HG02884 (cell line): Measurements from ENCODE around the gene MN1.

Source experiments
- ATAC-seq: cut with Tn5 transposase; IDR thresholded peaks from one replicate; pipeline ENCODE4 v1.9.1; 2021; ENCODE audit warnings: mild to moderate bottlenecking, moderate library complexity; ENCODE audit not compliant: unreplicated experiment

Gene MN1

GRCh38 chr22:27801616-27802345 is at the start of gene MN1:
TSS of gene MN1 (minus strand) at chr22:27801756. CDS start at chr22:27800543, 1,213 bp downstream.
- ATAC-seq, result no peak

GRCh38 chr22:27850000-27850521 is 48.5 kb upstream of the MN1 start:
- no peak for ATAC-seq

- ATAC-seq, result no peak
Observed at GRCh38 chr22:27848005-27848404, 46.4 kb upstream of the MN1 start.

GRCh38 chr22:27846910-27847309 is 45.4 kb upstream of the MN1 start:
- no peak for ATAC-seq

GRCh38 chr22:27846248-27846757 is 44.7 kb upstream of the MN1 start:
- ATAC-seq, result no peak

- no peak for ATAC-seq
Observed at GRCh38 chr22:27845644-27846043, 44.1 kb upstream of the MN1 start.

- no peak for ATAC-seq
Observed at GRCh38 chr22:27844656-27845591, 43.4 kb upstream of the MN1 start.

- ATAC-seq, result no peak
Observed at GRCh38 chr22:27844256-27844655, 42.7 kb upstream of the MN1 start.

- ATAC-seq, result no peak
Observed at GRCh38 chr22:27843441-27843840, 41.9 kb upstream of the MN1 start.

- no peak for ATAC-seq
Observed at GRCh38 chr22:27842669-27843431, 41.3 kb upstream of the MN1 start.

GRCh38 chr22:27842201-27842600 is 40.6 kb upstream of the MN1 start:
- no peak for ATAC-seq

- no peak for ATAC-seq
Observed at GRCh38 chr22:27840436-27840835, 38.9 kb upstream of the MN1 start.

GRCh38 chr22:27839057-27839660 is 37.6 kb upstream of the MN1 start:
- ATAC-seq, result no peak

- ATAC-seq, result no peak
Observed at GRCh38 chr22:27836181-27836580, 34.6 kb upstream of the MN1 start.

- no peak for ATAC-seq
Observed at GRCh38 chr22:27835446-27835845, 33.9 kb upstream of the MN1 start.

- no peak for ATAC-seq
Observed at GRCh38 chr22:27834364-27835185, 33.0 kb upstream of the MN1 start.

- no peak for ATAC-seq
Observed at GRCh38 chr22:27833803-27834202, 32.2 kb upstream of the MN1 start.

- ATAC-seq, result no peak
Observed at GRCh38 chr22:27832606-27833005, 31.1 kb upstream of the MN1 start.

- no peak for ATAC-seq
Observed at GRCh38 chr22:27829620-27830019, 28.1 kb upstream of the MN1 start.
